H9 (cell line): ENCODE results near the gene TECPR2. TPM values are rescaled to one million over a fixed set of nuclear protein-coding genes. Genes with fewer than 3 reads are reported as not detected.

Experiments used
- DNase-seq: peaks from one replicate; pipeline ENCODE4 v3.0.0-alpha.2; 2017
- H2AFZ ChIP-seq: one replicate; pipeline ENCODE4 v1.6.1; 2013; ENCODE audit warnings: mild to moderate bottlenecking, low read length, control low read depth, moderate library complexity
- H2AK5ac ChIP-seq: 2 replicates; pipeline ENCODE4 v1.6.1; 2013; ENCODE audit warnings: low read length, control low read depth, mixed read lengths; ENCODE audit not compliant: insufficient read length
- H2BK120ac ChIP-seq: one replicate; pipeline ENCODE4 v1.6.1; 2013; ENCODE audit warnings: low read depth, mild to moderate bottlenecking, low read length, control low read depth, inconsistent platforms; ENCODE audit not compliant: poor library complexity, severe bottlenecking
- H2BK12ac ChIP-seq: 2 replicates; pipeline ENCODE4 v1.6.1; 2013; ENCODE audit warnings: low read length, control low read depth, mixed read lengths, low read depth; ENCODE audit not compliant: insufficient read length
- H2BK15ac ChIP-seq: 2 replicates; pipeline ENCODE4 v1.6.1; 2013; ENCODE audit warnings: low read depth, low read length, control low read depth
- H2BK20ac ChIP-seq: one replicate; pipeline ENCODE4 v1.6.1; 2013; ENCODE audit warnings: low read depth, mild to moderate bottlenecking, low read length, control low read depth, inconsistent platforms; ENCODE audit not compliant: poor library complexity, severe bottlenecking
- H2BK5ac ChIP-seq: 2 replicates; pipeline ENCODE4 v1.6.1; 2013; ENCODE audit warnings: low read length, control low read depth, mixed read lengths; ENCODE audit not compliant: insufficient read length
- H3K14ac ChIP-seq: 2 replicates; pipeline ENCODE4 v1.6.1; 2013; ENCODE audit warnings: low read length, control low read depth; ENCODE audit not compliant: insufficient read depth
- H3K18ac ChIP-seq: 2 replicates; pipeline ENCODE4 v1.6.1; 2013; ENCODE audit warnings: low read depth, mild to moderate bottlenecking, mixed read lengths, low read length, control low read depth; ENCODE audit not compliant: insufficient read length
- H3K23ac ChIP-seq: 2 replicates; pipeline ENCODE4 v1.6.1; 2013; ENCODE audit warnings: low read length, control low read depth, mixed read lengths, low read depth; ENCODE audit not compliant: insufficient read length
- H3K23me2 ChIP-seq: 2 replicates; pipeline ENCODE4 v1.6.1; 2013; ENCODE audit warnings: low read depth, mild to moderate bottlenecking, mixed read lengths, low read length, control low read depth; ENCODE audit not compliant: insufficient read length, poor library complexity, severe bottlenecking
- H3K27ac ChIP-seq: 2 replicates; pipeline ENCODE4 v1.5.1; 2013; ENCODE audit warnings: low read length, control low read depth, mixed read lengths, low read depth; ENCODE audit not compliant: insufficient read length
- H3K27me3 ChIP-seq: 2 replicates; pipeline ENCODE4 v1.6.1; 2013; ENCODE audit warnings: low read length, control low read depth, inconsistent platforms; ENCODE audit not compliant: insufficient read depth
- H3K4ac ChIP-seq: 2 replicates; pipeline ENCODE4 v1.6.1; 2013; ENCODE audit warnings: low read depth, mild to moderate bottlenecking, control low read depth, inconsistent platforms, low read length, moderate library complexity
- H3K4me1 ChIP-seq: 2 replicates; pipeline ENCODE4 v1.6.1; 2013; ENCODE audit warnings: low read length, control low read depth, inconsistent platforms; ENCODE audit not compliant: insufficient read depth
- H3K4me2 ChIP-seq: 2 replicates; pipeline ENCODE4 v1.6.1; 2013; ENCODE audit warnings: low read length, control low read depth, mixed read lengths; ENCODE audit not compliant: insufficient read length, insufficient read depth
- H3K56ac ChIP-seq: 2 replicates; pipeline ENCODE4 v1.6.1; 2013; ENCODE audit warnings: low read depth, mild to moderate bottlenecking, mixed read lengths, low read length, control low read depth; ENCODE audit not compliant: insufficient read length
- H3K79me1 ChIP-seq: 2 replicates; pipeline ENCODE4 v1.6.1; 2013; ENCODE audit warnings: low read depth, mild to moderate bottlenecking, moderate library complexity, low read length, control low read depth, inconsistent platforms; ENCODE audit not compliant: insufficient read depth, poor library complexity, severe bottlenecking
- H3K79me2 ChIP-seq: 2 replicates; pipeline ENCODE4 v1.6.1; 2013; ENCODE audit warnings: low read length, control low read depth, inconsistent platforms; ENCODE audit not compliant: insufficient read depth
- H3K9ac ChIP-seq: 2 replicates; pipeline ENCODE4 v1.6.1; 2013; ENCODE audit warnings: low read length, control low read depth, mixed read lengths; ENCODE audit not compliant: insufficient read length; ENCODE audit errors: extremely low read depth
- H3K9me3 ChIP-seq: one replicate; pipeline ENCODE4 v1.6.1; 2013; ENCODE audit warnings: low read depth, low read length, inconsistent platforms; ENCODE audit not compliant: control insufficient read depth
- H3T11ph ChIP-seq: one replicate; pipeline ENCODE4 v1.6.1; 2013; ENCODE audit warnings: mild to moderate bottlenecking, low read length, control low read depth, inconsistent platforms
- H4K20me1 ChIP-seq: one replicate; pipeline ENCODE4 v1.6.1; 2013; ENCODE audit not compliant: control insufficient read depth, insufficient read length, insufficient read depth
- H4K5ac ChIP-seq: 2 replicates; pipeline ENCODE4 v1.6.1; 2013; ENCODE audit warnings: low read depth, mild to moderate bottlenecking, mixed read lengths, low read length, control low read depth; ENCODE audit not compliant: insufficient read length
- H4K8ac ChIP-seq: replicated peaks from 2 replicates; pipeline ENCODE4 v1.6.1; 2013; ENCODE audit warnings: low read length, control low read depth, mixed read lengths, low read depth; ENCODE audit not compliant: insufficient read length
- H4K91ac ChIP-seq: 2 replicates; pipeline ENCODE4 v1.6.1; 2013; ENCODE audit warnings: low read depth, mild to moderate bottlenecking, moderate library complexity, mixed read lengths, low read length, control low read depth; ENCODE audit not compliant: insufficient read length
- H3K27ac Mint-ChIP-seq, 3 experiments: 2 replicates in 2 of 3; 3 replicates in 1 of 3; pipeline ENCODE4 v1.8.0; 2020 to 2021; ENCODE audit warnings: mixed read lengths in 3 of 3, mild to moderate bottlenecking in 1 of 3, moderate library complexity in 1 of 3
- H3K27me3 Mint-ChIP-seq: 2 replicates; pipeline ENCODE4 v1.8.0; 2021; ENCODE audit warnings: low read depth, mild to moderate bottlenecking, moderate library complexity, mixed read lengths
- H3K36me3 Mint-ChIP-seq, 3 experiments: 2 replicates in 2 of 3; 3 replicates in 1 of 3; pipeline ENCODE4 v1.8.0; 2020 to 2021; ENCODE audit warnings: low read depth in 3 of 3, mixed read lengths in 3 of 3; ENCODE audit not compliant: insufficient read depth in 1 of 3
- H3K4me1 Mint-ChIP-seq, 2 experiments: 2 replicates each; pipeline ENCODE4 v1.8.0; 2020; ENCODE audit warnings: mixed read lengths in 2 of 2
- H3K4me3 Mint-ChIP-seq, 2 experiments: 2 replicates in 1 of 2; 3 replicates in 1 of 2; pipeline ENCODE4 v1.8.0; 2020 to 2021; ENCODE audit warnings: mild to moderate bottlenecking in 2 of 2, mixed read lengths in 2 of 2, moderate library complexity in 1 of 2
- H3K9me3 Mint-ChIP-seq, 2 experiments: 2 replicates in 1 of 2; 3 replicates in 1 of 2; pipeline ENCODE4 v1.8.0; 2020; ENCODE audit warnings: mild to moderate bottlenecking in 2 of 2, mixed read lengths in 2 of 2, moderate library complexity in 1 of 2
- CTCF ChIP-seq: fragments of 200-600 bp; sonication (generic); conservative IDR thresholded peaks from 3 replicates; pipeline ENCODE4 v1.8.0; 2021; ENCODE audit warnings: antibody characterized with exemption, mild to moderate bottlenecking
- WGBS: extraction: QIAGEN DNeasy Blood & Tissue Kit; methylation state at CpG from one replicate; pipeline ENCODE4 v1.1.7; 2013; ENCODE audit warnings: missing lambda C conversion rate, low lambda C conversion rate, mixed read lengths; ENCODE audit not compliant: insufficient read length; ENCODE audit errors: extremely low coverage; 5-methylcytosine and 5-hydroxymethylcytosine counted together
- total RNA-seq: library from RNA; stranded (reverse); gene quantifications from 2 replicates; pipeline ENCODE4 v1.2.1, GENCODE V29; 2021

The TECPR2 gene
- total RNA-seq, 1 experiment from 2014 or later: 15.4 TPM

GRCh38 chr14:102418169-102418852 lies 55.6 kb downstream of the TECPR2 start:
- WGBS: no CpG with 5 or more reads among the region's 14 CpGs
- H3K4me2 ChIP-seq: no peak overlapping the region
- H2BK20ac ChIP-seq: no peak overlapping the region
- no peak overlapping the region for H4K8ac ChIP-seq
- TF ChIP-seq CTCF: no peak
- no peak overlapping the region for H2BK5ac ChIP-seq
- H3K9ac ChIP-seq: no peak overlapping the region
- H3K23me2 ChIP-seq: no peaks in the 10 kb centered on the region
- H2AK5ac ChIP-seq: no peak overlapping the region
- no peaks in the 10 kb centered on the region for H3K79me2 ChIP-seq
- H3T11ph ChIP-seq: no peak overlapping the region
- H4K91ac ChIP-seq: no peak overlapping the region
- no peak overlapping the region for H2AFZ ChIP-seq
- Mint-ChIP-seq H3K27ac (peak overlapping the region; percentile 9 to 96 (median 63); a peak in 6 of 7 replicates), H3K27me3 (no peaks in the 10 kb centered on the region), H3K4me3 (no peak overlapping the region), H3K9me3 (no peaks in the 10 kb centered on the region), H3K4me1 (peaks cover 4 to 33% of the 10 kb centered on the region in 2 experiments), H3K36me3 (peaks cover 0 to 6% (median 2%) of the 10 kb centered on the region in 3 experiments; a peak in 2 of 7 replicates)
- H3K9me3 ChIP-seq: no peaks in the 10 kb centered on the region
- H4K5ac ChIP-seq: no peak overlapping the region
- H4K20me1 ChIP-seq: no peaks in the 10 kb centered on the region
- no peak overlapping the region for H2BK12ac ChIP-seq
- no peak overlapping the region for H3K23ac ChIP-seq
- H2BK15ac ChIP-seq: no peak overlapping the region
- peaks cover 4% of the 10 kb centered on the region; the same call in 1 of the 2 replicates for H3K4me1 ChIP-seq
- H3K56ac ChIP-seq: no peak overlapping the region
- no peak overlapping the region; the same call in 1 of the 2 replicates for H3K4ac ChIP-seq
- no peak overlapping the region for H2BK120ac ChIP-seq
- no peak for DNase-seq
- no peaks in the 10 kb centered on the region for H3K27me3 ChIP-seq
- H3K18ac ChIP-seq: no peak overlapping the region
- no peak overlapping the region for H3K27ac ChIP-seq
- no peak overlapping the region; the same call in 1 of the 2 replicates for H3K14ac ChIP-seq
- H3K79me1 ChIP-seq: no peaks in the 10 kb centered on the region
